HCT116 (cell line): ENCODE data around the gene FERMT2. TPM values are rescaled to one million over a fixed set of nuclear protein-coding genes. Genes with fewer than 3 reads are reported as not detected.

Experiments
- ATAC-seq: fragments of 200-7000 bp; cut with Tn5 transposase; 2 replicates; pipeline ENCODE4 v1.9.1; 2020; ENCODE audit warnings: mild to moderate bottlenecking, moderate library complexity
- BruUV-seq: library from RNA; stranded (reverse); fragments of 400-500 nt; replicated peaks from 2 replicates; lab custom pipeline; 2021; lab: Mats Ljungman, UMichigan
- CTCF ChIA-PET: fragments of 300-600 bp; sonication (Branson Sonifier 250); formaldehyde crosslinking; loops from one replicate; lab custom pipeline; 2021; ENCODE audit warnings: antibody characterized with exemption; lab: Charles Lee
- POLR2A ChIA-PET: fragments of 300-600, 350-600 bp; sonication (Branson Sonifier 250); formaldehyde crosslinking; loops from one replicate; lab custom pipeline; 2021; ENCODE audit warnings: antibody characterized with exemption; lab: Charles Lee
- RAD21 ChIA-PET, 2 experiments: fragments of 300-600 bp; sonication (Branson Sonifier 250); formaldehyde crosslinking; loops; one replicate each; lab custom pipeline; 2023; ENCODE audit warnings: low total read pairs in 2 of 2; ENCODE audit not compliant: uncharacterized antibody in 2 of 2, unreplicated experiment in 2 of 2, low non-redundant PET in 1 of 2; lab: Charles Lee
- DNase-seq: peaks from one replicate; pipeline ENCODE4 v3.0.0-alpha.2; 2010; ENCODE audit warnings: low read depth, low spot score
- H2AFZ ChIP-seq: fragments of 200-600 bp; shearing (Covaris generic), sonication (generic); 2 replicates; pipeline ENCODE4 v1.6.1; 2017; ENCODE audit warnings: low read depth, mixed run types, mixed read lengths, antibody characterized with exemption, low read length; ENCODE audit not compliant: poor library complexity, severe bottlenecking
- H3K27ac ChIP-seq: 2 replicates; pipeline ENCODE4 v1.5.1; 2012; ENCODE audit warnings: low read depth, low read length
- H3K27me3 ChIP-seq: fragments of 200-600 bp; sonication (generic); 2 replicates; pipeline ENCODE4 v1.6.1; 2016; ENCODE audit warnings: mixed run types, low read length, mixed read lengths; ENCODE audit not compliant: insufficient read depth
- H3K36me3 ChIP-seq, 2 experiments: fragments of 200-500 bp in 1 of 2; fragments of 200-600 bp in 1 of 2; sonication (Bioruptor generic) in 1 of 2; sonication (generic) in 1 of 2; 2 replicates each; pipeline versions ENCODE4 v1.5.1 to v1.6.1; 2014 to 2016; ENCODE audit warnings: low read length in 2 of 2, inconsistent platforms in 1 of 2, mixed read lengths in 1 of 2, mixed run types in 1 of 2; ENCODE audit not compliant: insufficient read depth in 2 of 2, control insufficient read depth in 1 of 2
- H3K4me1 ChIP-seq, 2 experiments: fragments of 200-600 bp in 1 of 2; sonication (generic) in 1 of 2; 2 replicates each; pipeline versions ENCODE4 v1.5.1 to v1.6.1; 2012 to 2017; ENCODE audit warnings: low read length in 2 of 2, inconsistent platforms in 1 of 2, mild to moderate bottlenecking in 1 of 2, mixed read lengths in 1 of 2, mixed run types in 1 of 2, moderate library complexity in 1 of 2; ENCODE audit not compliant: insufficient read depth in 2 of 2, control insufficient read depth in 1 of 2
- H3K4me2 ChIP-seq: fragments of 200-600 bp; sonication (generic); 2 replicates; pipeline ENCODE4 v1.6.1; 2017; ENCODE audit warnings: mixed run types, low read length, mixed read lengths
- H3K4me3 ChIP-seq, 2 experiments: fragments of 200-600 bp in 1 of 2; sonication (generic) in 1 of 2; replicated peaks in 1 of 2; 2 replicates each; pipeline ENCODE4 v1.5.1; 2011 to 2016; ENCODE audit warnings: low read length in 2 of 2, control low read depth in 1 of 2, low read depth in 1 of 2, mild to moderate bottlenecking in 1 of 2, mixed read lengths in 1 of 2, mixed run types in 1 of 2
- H3K79me2 ChIP-seq: fragments of 200-600 bp; sonication (generic); 2 replicates; pipeline ENCODE4 v1.6.1; 2017; ENCODE audit warnings: mild to moderate bottlenecking, mixed run types, low read length, moderate library complexity, mixed read lengths; ENCODE audit not compliant: insufficient read depth
- H3K9ac ChIP-seq: fragments of 200-600 bp; sonication (generic); 2 replicates; pipeline ENCODE4 v1.6.1; 2016; ENCODE audit warnings: low read length, mixed read lengths
- H3K9me2 ChIP-seq: fragments of 200-600 bp; sonication (generic), shearing (Covaris generic); 2 replicates; pipeline ENCODE4 v1.6.1; 2017; ENCODE audit warnings: mixed run types, mild to moderate bottlenecking, moderate library complexity; ENCODE audit not compliant: insufficient read depth
- H3K9me3 ChIP-seq, 2 experiments: fragments of 200-500 bp in 1 of 2; fragments of 200-600 bp in 1 of 2; sonication (Bioruptor generic) in 1 of 2; sonication (generic) in 1 of 2; 2 replicates each; pipeline ENCODE4 v1.6.1; 2014 to 2017; ENCODE audit warnings: low read length in 2 of 2, mixed read lengths in 2 of 2, inconsistent platforms in 1 of 2, low read depth in 1 of 2, mild to moderate bottlenecking in 1 of 2, mixed run types in 1 of 2, moderate library complexity in 1 of 2; ENCODE audit not compliant: control insufficient read depth in 1 of 2, insufficient read depth in 1 of 2
- H4K20me1 ChIP-seq: fragments of 200-600 bp; sonication (generic), shearing (Covaris generic); 2 replicates; pipeline ENCODE4 v1.6.1; 2017; ENCODE audit warnings: mixed run types, mild to moderate bottlenecking, moderate library complexity; ENCODE audit not compliant: insufficient read depth
- ATF3 ChIP-seq: IDR thresholded peaks from 2 replicates; pipeline ENCODE4 v1.6.1; 2012
- CEBPB ChIP-seq: IDR thresholded peaks from 2 replicates; pipeline ENCODE4 v1.6.1; 2012; ENCODE audit warnings: low read depth
- CTCF ChIP-seq, 3 experiments: fragments of 200-600 bp in 1 of 3; sonication (generic) in 1 of 3; IDR thresholded peaks in 2 of 3; conservative IDR thresholded peaks in 1 of 3; 2 replicates each; pipeline ENCODE4 v1.5.1; 2012 to 2017; ENCODE audit warnings: low read depth in 2 of 3, low read length in 2 of 3, antibody characterized with exemption in 1 of 3, borderline replicate concordance in 1 of 3, control low read depth in 1 of 3, mild to moderate bottlenecking in 1 of 3, mixed read lengths in 1 of 3, mixed run types in 1 of 3, moderate library complexity in 1 of 3; ENCODE audit not compliant: insufficient read depth in 1 of 3
- EGR1 ChIP-seq: IDR thresholded peaks from 2 replicates; pipeline ENCODE4 v1.6.1; 2012; ENCODE audit warnings: low read depth
- ELF1 ChIP-seq: IDR thresholded peaks from 2 replicates; pipeline ENCODE4 v1.6.1; 2012; ENCODE audit warnings: low read depth, borderline replicate concordance
- EZH2 ChIP-seq: fragments of 200-600 bp; sonication (generic); IDR thresholded peaks from 2 replicates; pipeline ENCODE4 v1.6.1; 2017; ENCODE audit warnings: antibody characterized with exemption, mixed run types
- EZH2phosphoT487 ChIP-seq: fragments of 200-600 bp; IDR thresholded peaks from 2 replicates; pipeline ENCODE4 v1.6.1; 2018; ENCODE audit warnings: antibody characterized with exemption, borderline replicate concordance
- FOSL1 ChIP-seq: IDR thresholded peaks from 2 replicates; pipeline ENCODE4 v1.6.1; 2012; ENCODE audit warnings: low read depth
- JUND ChIP-seq: IDR thresholded peaks from 2 replicates; pipeline ENCODE4 v1.6.1; 2012
- POLR2A ChIP-seq: IDR thresholded peaks from 2 replicates; pipeline ENCODE4 v1.7.0; 2011; ENCODE audit warnings: borderline replicate concordance; ENCODE audit not compliant: insufficient read depth, insufficient read length; ENCODE audit errors: extremely low read depth
- POLR2AphosphoS5 ChIP-seq: IDR thresholded peaks from 2 replicates; pipeline ENCODE4 v1.6.1; 2011; ENCODE audit warnings: mild to moderate bottlenecking, low read depth, low read length, moderate library complexity
- RAD21 ChIP-seq: IDR thresholded peaks from 2 replicates; pipeline ENCODE4 v1.6.1; 2012; ENCODE audit warnings: low read depth, mild to moderate bottlenecking
- REST ChIP-seq: IDR thresholded peaks from 2 replicates; pipeline ENCODE4 v1.6.1; 2012; ENCODE audit warnings: low read depth
- SP1 ChIP-seq: IDR thresholded peaks from 2 replicates; pipeline ENCODE4 v1.6.1; 2012; ENCODE audit warnings: low read depth
- SRF ChIP-seq: IDR thresholded peaks from 2 replicates; pipeline ENCODE4 v1.6.1; 2012; ENCODE audit warnings: low read depth
- TCF7L2 ChIP-seq: IDR thresholded peaks from 2 replicates; pipeline ENCODE4 v1.7.0; 2011; ENCODE audit warnings: borderline replicate concordance, inconsistent platforms; ENCODE audit not compliant: insufficient read depth, insufficient read length; ENCODE audit errors: extremely low read depth
- YY1 ChIP-seq: IDR thresholded peaks from 2 replicates; pipeline ENCODE4 v1.6.1; 2011; ENCODE audit warnings: low read length, low read depth, moderate library complexity, mild to moderate bottlenecking; ENCODE audit not compliant: insufficient replicate concordance; ENCODE audit errors: extremely low read depth
- ZBTB33 ChIP-seq: IDR thresholded peaks from 2 replicates; pipeline ENCODE4 v1.6.1; 2011; ENCODE audit warnings: mild to moderate bottlenecking, low read length, moderate library complexity; ENCODE audit not compliant: insufficient replicate concordance; ENCODE audit errors: extremely low read depth
- ZNF274 ChIP-seq: fragments of 200-500 bp; sonication (Bioruptor generic); IDR thresholded peaks from 2 replicates; pipeline ENCODE4 v1.6.1; 2014; ENCODE audit warnings: mild to moderate bottlenecking, low read depth, low read length, inconsistent platforms
- intact Hi-C: fragments of 100-400 bp; cut with micrococcal nuclease; formaldehyde crosslinking; loops from 2 replicates; pipeline ENCODE4 v1.10.0; 2022
- total RNA-seq: library from RNA; stranded (reverse); gene quantifications from one replicate; pipeline ENCODE4 v1.2.1, GENCODE V29; 2021; ENCODE audit not compliant: unreplicated experiment

The FERMT2 gene
- total RNA-seq, 1 experiment from 2014 or later: 24.8 TPM

- ChIA-PET CTCF (no interaction called here), RAD21 (no interaction called here), POLR2A (no interaction called here)
- no peak for DNase-seq
- H3K27ac ChIP-seq: no peak overlapping the region
- H3K9me3 ChIP-seq: no peaks in the 10 kb centered on the region
- no TSS peak for BruUV-seq
- H3K27me3 ChIP-seq: no peaks in the 10 kb centered on the region
- no peak overlapping the region for H2AFZ ChIP-seq
- no peaks in the 10 kb centered on the region for H3K36me3 ChIP-seq
- H4K20me1 ChIP-seq: no peaks in the 10 kb centered on the region
- 0 out of 4 replicates have a peak, but pooled peaks cover 0 to 2% of the 10 kb centered on the region in 2 experiments for H3K4me1 ChIP-seq
- intact Hi-C loops: no loop called here
- no peaks in the 10 kb centered on the region for H3K9me2 ChIP-seq
- H3K79me2 ChIP-seq: no peaks in the 10 kb centered on the region
- TF ChIP-seq CTCF (IDR thresholded peaks at IDR 0.05 in 2 of 3, conservative IDR thresholded peaks at IDR 0.05 in 1 of 3; ENCODE audit: borderline replicate concordance in 1 of 3, insufficient read depth in 1 of 3, low read depth in 2 of 3, low read length in 2 of 3) (no peak), EGR1 (no peak), ATF3 (no peak), ZBTB33 (no peak), CEBPB (no peak), ZNF274 (no peak), SP1 (no peak), POLR2A (no peak), RAD21 (no peak), ELF1 (no peak), TCF7L2 (no peak), EZH2 (no peak), JUND (no peak), EZH2phosphoT487 (no peak), REST (no peak), YY1 (no peak), SRF (no peak), POLR2AphosphoS5 (no peak), FOSL1 (no peak)
- no peak for ATAC-seq
- no peak overlapping the region for H3K4me2 ChIP-seq
- H3K4me3 ChIP-seq: no peak overlapping the region
- no peak overlapping the region for H3K9ac ChIP-seq
These were observed 129.0 kb downstream of the FERMT2 start for GRCh38 chr14:52821805-52822250.
